Measurements from ENCODE around the gene LRRC17.
"Not testable (repeated sequence)": the region's sequence is repeated elsewhere in the genome, so short reads cannot be mapped to it uniquely, and the experiment has no call there.

Gene LRRC17

GRCh38 chr7:102974366-102975236, 61.8 kb downstream of the LRRC17 start:
- TF ChIP-seq ZFX (IDR thresholded peaks at IDR 0.05) (no peak), CTCF (conservative IDR thresholded peaks at IDR 0.05) (no peak)
- no peak overlapping the region for H3K27ac ChIP-seq

DNA sequence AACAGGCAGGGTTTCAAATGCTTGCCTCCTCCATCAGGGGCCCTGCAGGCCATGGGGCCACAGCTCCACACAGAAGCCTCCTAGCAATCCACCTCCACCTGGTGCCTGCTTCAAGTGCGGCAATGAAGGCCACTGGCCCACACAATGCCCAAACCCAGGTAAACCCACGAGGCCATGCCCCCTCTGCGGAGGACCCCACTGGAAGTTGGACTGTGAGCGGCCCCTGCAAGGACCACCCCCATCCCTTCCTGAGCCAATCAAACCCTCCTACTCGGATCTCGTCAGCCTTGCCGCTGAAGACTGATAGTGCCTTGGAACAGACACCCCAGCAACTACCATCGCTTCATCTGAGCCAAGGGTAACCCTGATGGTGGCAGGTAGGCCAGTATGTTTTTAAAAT, 63.1 kb downstream of the LRRC17 start:
- H3K27ac ChIP-seq, result no peak overlapping the region
- TF ChIP-seq CTCF (conservative IDR thresholded peaks at IDR 0.05), result no peak
- TF ChIP-seq ZFX (IDR thresholded peaks at IDR 0.05), result no peak

GRCh38 chr7:102976493-102976892, 63.7 kb downstream of the LRRC17 start:
- no peak overlapping the region for H3K27ac ChIP-seq
- TF ChIP-seq CTCF (conservative IDR thresholded peaks at IDR 0.05), result no peak

DNA sequence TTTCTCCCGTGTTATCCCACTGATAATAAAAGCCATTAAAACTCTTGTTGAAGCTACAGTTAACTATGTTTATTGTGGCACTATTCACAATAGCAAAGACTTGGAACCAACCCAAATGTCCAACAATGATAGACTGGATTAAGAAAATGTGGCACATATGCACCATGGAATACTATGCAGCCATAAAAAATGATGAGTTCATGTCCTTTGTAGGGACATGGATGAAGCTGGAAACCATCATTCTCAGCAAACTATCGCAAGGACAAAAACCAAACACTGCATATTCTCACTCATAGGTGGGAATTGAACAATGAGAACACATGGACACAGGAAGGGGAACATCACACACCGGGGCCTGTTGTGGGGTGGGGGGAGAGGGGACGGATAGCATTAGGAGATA, 64.8 kb downstream of the LRRC17 start:
- not testable (repeated sequence) for H3K27ac ChIP-seq

GRCh38 chr7:102978284-102978683, 65.5 kb downstream of the LRRC17 start:
- no peak overlapping the region for H3K27ac ChIP-seq
- no peak for TF ChIP-seq ZFX (IDR thresholded peaks at IDR 0.05)
- TF ChIP-seq CTCF (conservative IDR thresholded peaks at IDR 0.05), result no peak

DNA sequence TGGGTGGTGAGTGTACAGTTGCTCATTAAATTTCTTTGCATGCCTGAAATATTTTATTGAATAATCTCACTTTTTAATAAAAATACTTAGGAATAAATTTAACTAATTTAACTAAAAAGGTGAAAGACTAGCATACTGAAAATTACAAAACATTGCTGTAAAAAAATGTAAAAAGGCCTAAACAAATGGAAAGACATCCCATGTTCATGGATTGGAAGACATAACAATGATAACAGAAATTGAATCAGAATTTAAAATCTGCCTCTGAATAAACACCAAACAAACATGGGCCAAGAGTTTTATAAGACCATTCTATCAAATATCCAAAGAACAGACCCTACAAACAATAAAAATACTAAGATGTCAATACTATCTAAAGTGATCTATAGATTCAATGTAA, 66.9 kb downstream of the LRRC17 start:
- no peak for TF ChIP-seq CTCF (conservative IDR thresholded peaks at IDR 0.05)
- TF ChIP-seq ZFX (IDR thresholded peaks at IDR 0.05), result no peak

GRCh38 chr7:102981451-102981850, 68.7 kb downstream of the LRRC17 start:
- TF ChIP-seq ZFX (IDR thresholded peaks at IDR 0.05), result no peak
- TF ChIP-seq CTCF (conservative IDR thresholded peaks at IDR 0.05), result no peak
- H3K27ac ChIP-seq, result no peak overlapping the region

More for the DNA sequence above, 66.9 kb downstream of the LRRC17 start:
- no peak overlapping the region for H3K27ac ChIP-seq

- H3K27ac ChIP-seq, result no peak overlapping the region
- no peak for TF ChIP-seq ZFX (IDR thresholded peaks at IDR 0.05)
- TF ChIP-seq CTCF (conservative IDR thresholded peaks at IDR 0.05), result no peak
These were observed 69.4 kb downstream of the LRRC17 start for GRCh38 chr7:102982235-102982634.
